Bone marrow (tissue), 2 donors: ENCODE measurements around the gene APOBEC2.

Source experiments
- DNase-seq, 2 donors: peaks; one replicate each; lab custom pipeline; 2025; lab: John Stamatoyannopoulos, UW

APOBEC2 gene

DNA sequence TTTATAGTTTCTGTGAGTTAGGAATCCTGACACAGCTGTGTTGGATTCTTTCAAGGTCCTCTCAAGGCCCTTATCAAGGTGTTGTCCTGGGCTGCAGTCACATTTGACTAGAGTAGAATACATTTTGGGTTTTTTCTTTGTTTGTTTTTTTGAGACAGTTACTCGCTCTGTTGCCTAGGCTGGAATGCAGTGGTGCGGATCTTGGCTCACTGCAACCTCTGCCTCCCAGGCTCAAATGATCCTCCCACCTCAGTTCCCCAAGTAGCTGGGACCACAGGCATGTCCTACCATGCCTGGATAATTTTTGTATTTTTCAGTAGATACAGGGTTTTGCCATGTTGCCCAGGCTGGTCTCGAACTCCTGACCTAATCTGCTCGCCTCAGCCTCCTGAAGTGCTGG, 35.4 kb downstream of the APOBEC2 start:
- DNase-seq: no peak

DNA sequence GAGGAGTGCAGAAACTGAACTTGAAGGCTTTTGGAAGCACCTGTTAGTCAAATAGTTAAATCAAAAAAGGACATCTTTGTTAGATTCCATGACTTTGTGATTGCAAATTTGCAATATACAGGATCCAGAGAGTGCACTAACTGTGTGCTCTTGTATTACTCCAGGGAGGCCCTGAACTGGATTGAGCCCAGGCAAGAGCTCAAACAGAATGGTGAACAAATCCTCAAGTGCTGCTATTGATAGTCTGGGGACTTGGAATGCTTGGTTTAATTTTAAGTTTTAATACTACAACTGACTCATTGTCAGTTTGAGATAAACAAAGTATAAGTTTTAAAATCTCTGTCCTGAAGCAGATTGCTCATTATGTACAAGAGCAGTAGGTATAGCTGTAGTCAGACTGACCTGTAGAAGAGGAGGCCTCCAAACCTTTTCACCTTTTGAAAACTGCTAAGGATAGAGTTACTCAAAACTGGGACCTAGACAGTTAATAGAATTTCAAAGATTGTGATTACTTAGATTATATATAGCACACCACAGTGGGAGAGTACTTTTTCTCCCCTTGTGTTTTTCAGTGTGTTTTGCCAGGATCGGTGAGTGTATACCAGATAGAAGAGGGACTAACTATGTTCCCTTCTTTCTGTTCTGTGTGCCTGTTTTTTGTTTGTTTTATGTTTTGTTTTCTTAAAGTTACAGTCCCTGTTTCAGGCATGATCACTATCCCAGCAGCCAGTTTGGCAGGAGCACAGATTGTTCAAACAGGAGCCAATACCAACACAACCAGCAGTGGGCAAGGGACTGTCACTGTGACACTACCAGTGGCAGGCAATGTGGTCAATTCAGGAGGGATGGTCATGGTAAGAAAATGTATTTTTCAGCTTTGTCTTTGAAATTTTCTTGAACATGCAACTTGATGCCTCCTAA, 38.1 kb downstream of the APOBEC2 start:
- DNase-seq: no peak

DNA sequence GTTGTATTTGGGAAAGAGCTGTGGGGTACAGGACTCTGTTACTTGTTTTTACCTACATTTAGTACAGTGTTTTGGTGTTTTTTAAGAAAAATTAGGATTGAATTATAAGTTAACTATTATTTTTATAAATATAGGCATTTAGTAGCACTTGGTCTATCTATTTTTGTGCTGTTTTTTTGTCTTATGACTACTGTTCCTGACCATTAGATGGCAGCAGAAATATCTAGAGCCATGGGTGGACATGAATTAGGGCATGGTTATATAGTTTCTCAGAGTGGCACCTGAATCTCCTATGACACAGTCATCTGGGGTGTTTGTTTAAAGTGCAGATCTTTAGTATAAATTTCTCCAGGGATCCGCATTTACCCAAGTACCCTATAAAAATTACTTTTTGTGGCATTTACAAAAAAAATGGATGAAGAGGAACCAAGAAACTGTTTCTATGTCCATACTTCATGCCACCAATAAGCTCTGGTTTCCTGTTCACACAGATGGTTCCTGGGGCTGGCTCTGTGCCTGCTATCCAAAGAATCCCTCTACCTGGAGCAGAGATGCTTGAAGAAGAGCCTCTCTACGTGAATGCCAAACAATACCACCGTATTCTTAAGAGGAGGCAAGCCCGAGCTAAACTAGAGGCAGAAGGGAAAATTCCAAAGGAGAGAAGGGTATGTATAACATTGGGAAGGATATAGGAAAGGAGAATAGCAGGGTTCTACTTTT, 39.6 kb downstream of the APOBEC2 start:
- DNase-seq: no peak

DNA sequence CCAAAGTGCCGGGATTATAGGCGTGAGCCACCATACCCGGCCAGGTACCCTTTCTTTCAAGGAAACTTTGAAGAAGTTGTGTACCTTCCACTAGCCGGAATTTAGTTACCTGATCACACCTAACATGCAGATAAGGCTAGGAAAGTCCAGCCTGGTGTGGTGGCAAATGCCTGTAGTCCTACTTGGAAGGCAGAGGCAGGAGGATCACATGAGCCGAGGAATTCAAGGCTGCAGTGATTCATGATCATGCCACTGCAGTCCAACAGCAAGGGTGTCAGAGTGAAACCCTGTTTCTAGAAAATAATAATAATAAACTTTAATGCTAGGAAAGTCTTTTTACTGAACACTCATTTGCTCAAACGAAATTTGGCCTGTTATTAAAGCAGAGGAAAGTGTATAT, 40.7 kb downstream of the APOBEC2 start:
- DNase-seq: no peak

DNA sequence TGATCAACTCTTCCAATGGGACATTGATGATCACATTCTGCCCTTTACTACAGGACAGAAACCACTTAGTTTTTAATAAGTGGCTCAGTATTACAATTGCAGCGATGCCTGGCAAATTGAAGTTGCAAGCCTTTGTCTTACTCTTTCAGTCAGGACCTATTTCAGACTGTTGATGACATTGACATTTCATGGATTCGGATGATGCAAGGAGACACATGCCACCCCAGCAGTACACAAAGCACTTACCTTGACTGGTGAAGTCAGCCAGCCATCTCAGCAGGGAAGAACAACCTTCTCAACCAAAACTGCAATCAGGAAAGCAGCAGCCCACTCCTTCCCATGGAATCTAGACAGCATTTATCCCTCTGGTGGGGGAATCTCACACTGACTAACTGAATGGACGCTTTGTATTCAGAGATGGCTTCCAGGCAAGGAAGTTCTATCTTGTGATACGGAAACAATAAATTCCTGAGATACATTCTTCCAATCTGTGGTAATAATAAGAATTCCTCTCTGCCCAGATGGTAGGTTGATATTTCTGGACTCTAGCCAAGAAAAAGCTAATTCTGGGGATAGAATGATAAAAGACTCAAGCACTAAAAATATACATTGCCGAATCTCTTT, 44.6 kb downstream of the APOBEC2 start:
- no peak for DNase-seq

DNA sequence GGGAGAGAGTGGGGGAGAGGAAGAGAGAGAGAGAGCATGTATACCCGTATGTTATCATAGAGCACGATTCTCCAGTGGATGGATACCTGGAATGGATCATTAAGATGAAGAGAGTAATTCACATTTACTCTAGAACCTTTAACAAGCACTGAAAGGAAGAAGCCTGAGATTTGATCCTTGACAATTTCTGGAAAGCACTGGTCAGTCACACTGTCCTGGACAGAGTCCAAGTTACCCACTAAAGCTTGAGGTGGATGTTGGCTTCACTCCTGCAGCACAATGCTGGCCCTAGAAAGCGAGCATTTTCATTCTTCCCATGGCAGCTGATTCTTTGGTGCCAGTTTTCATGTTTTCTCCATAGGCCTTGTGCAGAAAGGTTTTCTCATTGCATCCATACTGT, 45.4 kb downstream of the APOBEC2 start:
- DNase-seq: no peak

DNA sequence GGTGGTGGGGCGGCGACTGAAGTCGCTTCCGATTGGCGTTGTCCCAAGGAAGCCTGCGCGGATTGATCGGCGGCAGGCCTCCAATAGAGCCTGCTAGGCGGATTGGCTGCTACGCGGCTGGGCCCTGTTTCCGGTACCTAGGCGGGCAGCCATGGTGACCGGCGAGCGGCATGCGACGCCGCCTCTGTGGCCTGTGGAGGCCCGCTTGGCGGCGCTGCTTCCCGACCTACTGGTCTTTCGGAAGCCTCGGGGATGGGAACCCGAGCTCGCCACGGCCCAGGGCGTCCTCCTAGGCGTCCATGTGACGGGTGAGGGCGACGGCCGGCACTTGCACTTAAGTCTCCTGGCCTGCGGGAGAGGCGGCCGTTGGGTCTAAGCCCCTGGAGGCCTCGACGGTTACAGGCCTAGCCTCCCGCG, 47.9 kb downstream of the APOBEC2 start:
- no peak for DNase-seq

DNA sequence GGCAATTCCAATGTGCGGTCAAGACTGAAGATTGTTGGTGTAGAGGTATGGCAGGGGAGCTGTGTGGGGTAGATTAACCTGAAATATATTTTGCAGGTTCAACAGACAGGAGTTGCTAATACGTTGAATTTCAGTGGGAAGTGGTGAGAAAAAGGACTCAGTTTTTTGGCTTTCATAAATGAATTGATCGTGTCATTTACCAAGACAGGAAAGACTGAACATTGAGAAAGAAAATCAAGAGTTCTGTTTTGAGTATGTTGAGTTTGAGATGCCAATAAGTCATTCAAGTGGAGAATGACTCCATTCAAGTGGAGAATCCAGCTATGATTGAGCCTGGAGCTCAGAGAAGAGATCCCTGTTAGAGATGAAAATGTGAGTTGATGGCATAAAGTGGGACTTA, 50.8 kb downstream of the APOBEC2 start:
- no peak for DNase-seq

DNA sequence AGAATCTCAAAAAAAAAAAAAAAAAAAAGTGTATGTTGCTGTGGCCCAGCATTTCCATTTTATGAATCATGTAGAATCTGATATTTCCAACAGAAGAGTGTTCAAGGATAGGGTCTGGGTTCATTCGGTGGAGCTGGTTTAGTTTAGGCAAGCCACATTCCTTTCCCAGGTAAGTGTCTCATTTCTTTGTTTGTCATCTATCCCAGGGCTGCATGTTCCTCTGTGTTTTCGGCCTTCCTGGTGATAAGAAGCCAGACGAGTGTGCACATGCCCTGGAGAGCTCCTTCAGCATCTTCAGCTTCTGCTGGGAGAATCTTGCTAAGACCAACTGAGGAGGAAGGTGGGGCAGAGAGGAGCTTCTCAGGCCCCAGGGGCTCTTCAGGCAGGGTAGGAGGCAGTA, 58.0 kb downstream of the APOBEC2 start:
- DNase-seq: no peak
